Choroid plexus epithelial cell (primary cell): ENCODE data around the gene MYH3.

Experiments
- DNase-seq: peaks from one replicate; pipeline ENCODE4 v3.0.0-alpha.2; 2010; ENCODE audit warnings: low read depth
- H3K4me3 ChIP-seq: 2 replicates; pipeline ENCODE4 v1.5.1; 2011; ENCODE audit warnings: low read depth, mild to moderate bottlenecking, control low read depth, low read length, moderate library complexity
- TF ChIP-seq, protein P1 (sequence below): conservative IDR thresholded peaks from 2 replicates; pipeline ENCODE4 v1.5.1; 2011; ENCODE audit warnings: low read depth, mild to moderate bottlenecking, control low read depth, inconsistent platforms, low read length, moderate library complexity

The MYH3 gene

DNA sequence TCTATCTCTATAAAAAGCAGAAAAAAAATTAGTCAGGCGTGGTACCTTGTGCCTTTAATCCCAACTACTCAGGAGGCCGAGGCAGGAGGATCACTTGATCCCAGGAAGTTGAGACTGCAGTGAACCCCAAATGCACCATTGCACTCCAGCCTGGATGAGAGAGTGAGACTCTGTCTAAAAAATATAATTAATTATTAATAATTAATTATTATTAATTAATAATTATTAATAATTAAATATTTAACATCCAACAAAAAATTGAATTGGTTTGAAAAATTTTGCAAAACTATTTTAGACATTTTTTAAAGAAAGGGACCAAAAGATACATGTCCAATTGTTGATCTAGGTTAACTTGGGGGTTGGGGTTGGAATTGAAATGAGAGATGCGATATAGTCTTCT lies 51.0 kb downstream of the MYH3 start:
- TF ChIP-seq, protein P1, sequence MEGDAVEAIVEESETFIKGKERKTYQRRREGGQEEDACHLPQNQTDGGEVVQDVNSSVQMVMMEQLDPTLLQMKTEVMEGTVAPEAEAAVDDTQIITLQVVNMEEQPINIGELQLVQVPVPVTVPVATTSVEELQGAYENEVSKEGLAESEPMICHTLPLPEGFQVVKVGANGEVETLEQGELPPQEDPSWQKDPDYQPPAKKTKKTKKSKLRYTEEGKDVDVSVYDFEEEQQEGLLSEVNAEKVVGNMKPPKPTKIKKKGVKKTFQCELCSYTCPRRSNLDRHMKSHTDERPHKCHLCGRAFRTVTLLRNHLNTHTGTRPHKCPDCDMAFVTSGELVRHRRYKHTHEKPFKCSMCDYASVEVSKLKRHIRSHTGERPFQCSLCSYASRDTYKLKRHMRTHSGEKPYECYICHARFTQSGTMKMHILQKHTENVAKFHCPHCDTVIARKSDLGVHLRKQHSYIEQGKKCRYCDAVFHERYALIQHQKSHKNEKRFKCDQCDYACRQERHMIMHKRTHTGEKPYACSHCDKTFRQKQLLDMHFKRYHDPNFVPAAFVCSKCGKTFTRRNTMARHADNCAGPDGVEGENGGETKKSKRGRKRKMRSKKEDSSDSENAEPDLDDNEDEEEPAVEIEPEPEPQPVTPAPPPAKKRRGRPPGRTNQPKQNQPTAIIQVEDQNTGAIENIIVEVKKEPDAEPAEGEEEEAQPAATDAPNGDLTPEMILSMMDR = no peak
- DNase-seq = no peak
- H3K4me3 ChIP-seq = no peak overlapping the region

DNA sequence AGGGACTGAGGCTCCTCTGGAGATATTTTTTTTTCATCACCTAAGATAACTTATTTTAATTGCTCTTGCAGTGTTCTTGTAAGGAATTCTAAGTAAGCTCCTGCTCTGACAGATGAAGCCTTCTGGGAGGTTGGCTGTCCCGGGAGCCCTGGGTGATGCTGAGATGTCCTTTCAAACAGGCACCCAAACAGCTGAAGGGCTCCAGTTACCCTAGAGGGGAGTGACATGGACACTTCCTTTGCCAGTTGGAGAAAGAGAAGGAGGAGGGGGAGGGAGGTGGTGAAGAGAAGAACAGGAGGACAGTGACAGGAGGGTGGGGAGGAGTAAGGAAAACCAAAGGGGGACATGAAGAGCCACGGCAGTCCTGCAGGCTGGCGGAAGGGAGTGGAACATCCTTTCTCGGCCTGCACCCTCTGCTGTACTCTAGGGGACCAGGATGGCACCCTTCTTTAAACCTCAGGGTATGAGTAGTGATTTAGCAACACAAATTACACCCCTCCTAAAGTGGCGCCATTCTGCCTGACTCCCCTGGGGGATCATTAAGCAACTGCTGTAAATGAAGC lies 51.8 kb downstream of the MYH3 start:
- DNase-seq = no peak
- TF ChIP-seq, protein P1 = no peak

DNA sequence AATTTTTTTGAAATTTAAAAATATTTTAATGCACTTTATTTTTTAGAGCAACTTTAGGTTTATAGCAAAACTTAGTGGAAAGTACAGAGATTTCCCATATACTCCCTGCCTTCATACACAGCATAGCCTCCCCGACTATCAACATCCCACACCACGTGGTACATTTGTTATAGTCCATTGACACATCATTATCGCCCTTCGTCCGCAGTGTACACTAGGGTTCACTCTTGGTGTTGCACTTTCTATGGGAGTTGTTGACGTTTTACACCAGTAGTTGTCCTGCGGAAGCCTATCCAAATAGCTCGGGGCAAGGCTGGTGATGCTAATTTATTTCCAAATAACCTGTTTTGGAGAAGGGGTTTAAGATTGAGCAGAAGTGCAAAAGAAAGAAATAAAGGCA lies 52.6 kb downstream of the MYH3 start:
- TF ChIP-seq, protein P1 = no peak
- no peak overlapping the region for H3K4me3 ChIP-seq

More for the DNA sequence above, 51.8 kb downstream of the MYH3 start:
- no peak overlapping the region for H3K4me3 ChIP-seq

DNA sequence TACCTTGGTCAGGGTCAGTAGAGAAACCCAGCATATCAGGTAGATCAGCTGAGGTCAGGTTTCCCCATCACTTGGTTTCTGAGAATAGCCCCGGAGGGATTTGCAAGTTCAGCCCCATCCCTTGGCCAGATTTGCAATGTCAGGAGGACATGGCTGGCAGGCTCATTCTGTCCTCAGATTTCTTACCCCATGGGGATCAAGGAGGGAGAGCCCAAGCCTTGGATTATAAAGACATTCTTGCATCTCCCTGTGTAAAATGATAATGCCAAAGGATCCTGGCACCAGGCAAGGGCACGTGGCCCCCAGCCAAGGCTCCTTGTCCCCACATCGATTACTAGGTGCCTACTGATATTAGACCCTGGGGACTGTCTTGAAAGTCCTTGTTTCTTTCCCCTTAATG lies 53.2 kb downstream of the MYH3 start:
- TF ChIP-seq, protein P1 = no peak
- no peak for DNase-seq
- no peak overlapping the region for H3K4me3 ChIP-seq

More for the DNA sequence above, 52.6 kb downstream of the MYH3 start:
- no peak for DNase-seq

DNA sequence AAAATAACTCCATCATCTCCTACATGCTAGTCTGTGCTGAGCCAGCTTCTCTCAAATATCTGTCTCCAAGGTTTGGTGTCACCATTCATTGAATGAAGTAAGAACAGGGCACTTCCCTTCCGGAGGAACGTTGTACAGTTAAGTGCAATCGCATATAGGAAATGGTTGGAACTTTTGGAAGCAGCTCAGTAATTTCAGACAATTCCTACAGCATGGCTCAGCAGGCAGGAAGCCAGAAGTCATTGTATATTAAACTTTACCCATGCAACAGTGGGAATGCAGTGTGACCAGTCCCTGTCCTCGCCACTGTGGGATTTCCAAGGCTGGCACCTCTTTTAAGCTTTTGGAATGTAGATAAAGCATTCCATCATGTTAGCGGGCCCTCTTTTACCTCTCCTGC lies 56.5 kb downstream of the MYH3 start:
- DNase-seq = no peak
- TF ChIP-seq, protein P1 = no peak
- no peak overlapping the region for H3K4me3 ChIP-seq

- TF ChIP-seq, protein P1 = no peak
- no peak overlapping the region for H3K4me3 ChIP-seq
- DNase-seq = no peak
These were observed 58.5 kb downstream of the MYH3 start for GRCh38 chr17:10598621-10599020.

DNA sequence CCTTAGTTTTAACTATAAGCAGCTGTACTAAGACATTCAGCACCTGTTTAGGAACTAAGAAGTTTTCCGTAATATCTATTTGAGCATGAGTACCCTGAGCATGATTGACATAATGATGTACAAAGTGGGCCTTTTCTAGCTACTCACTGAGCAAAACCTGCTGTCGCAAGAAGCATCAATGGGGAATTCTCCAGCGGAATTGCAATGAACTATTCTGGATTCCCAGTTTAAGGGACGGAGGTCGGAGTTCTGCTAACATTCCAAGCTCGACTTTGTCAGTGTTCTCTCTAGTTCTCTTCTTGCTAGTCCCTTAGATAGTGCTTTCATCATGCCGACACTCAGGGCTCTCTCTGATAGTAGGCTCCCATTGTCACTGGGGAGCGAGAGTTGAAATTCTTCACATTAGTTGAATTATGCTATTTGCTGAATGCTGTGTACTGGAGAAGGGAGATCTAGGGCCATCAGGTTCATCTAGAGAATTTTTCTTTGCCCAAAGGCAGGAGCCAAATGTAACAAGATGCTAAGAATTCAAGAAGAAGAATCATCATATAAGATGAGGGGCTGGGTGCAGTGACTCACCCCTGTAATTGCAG lies 67.5 kb downstream of the MYH3 start:
- TF ChIP-seq, protein P1 = no peak
- DNase-seq = no peak
- no peak overlapping the region for H3K4me3 ChIP-seq
